SK-MEL-5 (cell line): ENCODE data around the gene COX18. TPM values are rescaled to one million over a fixed set of nuclear protein-coding genes. Genes with fewer than 3 reads are reported as not detected.

Experiments used
- DNase-seq: peaks from one replicate; pipeline ENCODE4 v3.0.0-alpha.2; 2016; ENCODE audit warnings: low read depth, low spot score
- in situ Hi-C: cut with HindIII; loops from 2 replicates; pipeline ENCODE4 v1.10.0; 2016; ENCODE audit warnings: low sequenced_read_pairs, high pct_unique_total_duplicates, low pct_unique_long_range_greater_than_20kb
- polyA plus RNA-seq, 2 experiments: library from polyadenylated mRNA; depleted of rRNA; stranded (reverse); fragments of >200 nt; gene quantifications; 2 replicates each; pipeline ENCODE4 v1.2.3, GENCODE V29; 2015
- total RNA-seq: library from RNA; depleted of rRNA; stranded (reverse); fragments of >200 nt; shearing (Covaris generic); gene quantifications from 2 replicates; pipeline ENCODE4 v1.2.3, GENCODE V29; 2014; rRNA removed

Gene COX18, protein sequence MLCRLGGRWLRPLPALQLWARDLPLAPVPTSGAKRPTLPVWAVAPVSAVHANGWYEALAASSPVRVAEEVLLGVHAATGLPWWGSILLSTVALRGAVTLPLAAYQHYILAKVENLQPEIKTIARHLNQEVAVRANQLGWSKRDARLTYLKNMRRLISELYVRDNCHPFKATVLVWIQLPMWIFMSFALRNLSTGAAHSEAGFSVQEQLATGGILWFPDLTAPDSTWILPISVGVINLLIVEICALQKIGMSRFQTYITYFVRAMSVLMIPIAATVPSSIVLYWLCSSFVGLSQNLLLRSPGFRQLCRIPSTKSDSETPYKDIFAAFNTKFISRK
- total RNA-seq: 25.3 and 25.4 TPM in 2 replicates
- polyA plus RNA-seq (2015; cell fraction: cytosol; rRNA removed): 19.4 and 19.6 TPM in 2 replicates
- 11.2 and 13.3 TPM in 2 replicates for polyA plus RNA-seq (2015; cell fraction: nucleus; rRNA removed)

GRCh38 chr4:73069338-73070073 is at the start of gene COX18:
COX18 (minus strand) TSS chr4:73069716; CDS start chr4:73069649, 67 bp downstream.
- in situ Hi-C loops: no loop called here
- peak; percentile 97 for DNase-seq

DNA sequence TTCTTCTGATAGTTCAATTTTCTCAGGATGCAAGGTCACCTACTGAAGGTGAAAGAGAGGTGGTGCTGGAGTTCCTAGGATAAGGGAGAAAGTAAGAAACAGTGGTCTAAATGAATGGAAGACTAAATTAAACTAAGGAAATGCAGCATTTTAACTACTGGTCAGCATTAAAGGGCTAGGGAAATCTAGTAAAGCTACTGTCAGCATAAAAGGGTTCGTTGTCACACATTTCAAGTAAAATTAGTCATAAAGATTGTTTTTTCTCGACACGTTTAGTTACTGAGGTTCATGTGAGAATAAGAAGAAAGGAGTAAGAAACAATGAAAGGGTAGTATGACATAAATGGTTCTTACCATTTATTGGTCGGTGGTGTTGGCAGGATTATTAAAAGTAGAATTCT is 40.0 kb upstream of the COX18 start:
- in situ Hi-C loops: no loop called here
- DNase-seq: no peak

GRCh38 chr4:73104695-73105094 is 35.2 kb upstream of the COX18 start:
- in situ Hi-C loops: no loop called here
- no peak for DNase-seq

DNA sequence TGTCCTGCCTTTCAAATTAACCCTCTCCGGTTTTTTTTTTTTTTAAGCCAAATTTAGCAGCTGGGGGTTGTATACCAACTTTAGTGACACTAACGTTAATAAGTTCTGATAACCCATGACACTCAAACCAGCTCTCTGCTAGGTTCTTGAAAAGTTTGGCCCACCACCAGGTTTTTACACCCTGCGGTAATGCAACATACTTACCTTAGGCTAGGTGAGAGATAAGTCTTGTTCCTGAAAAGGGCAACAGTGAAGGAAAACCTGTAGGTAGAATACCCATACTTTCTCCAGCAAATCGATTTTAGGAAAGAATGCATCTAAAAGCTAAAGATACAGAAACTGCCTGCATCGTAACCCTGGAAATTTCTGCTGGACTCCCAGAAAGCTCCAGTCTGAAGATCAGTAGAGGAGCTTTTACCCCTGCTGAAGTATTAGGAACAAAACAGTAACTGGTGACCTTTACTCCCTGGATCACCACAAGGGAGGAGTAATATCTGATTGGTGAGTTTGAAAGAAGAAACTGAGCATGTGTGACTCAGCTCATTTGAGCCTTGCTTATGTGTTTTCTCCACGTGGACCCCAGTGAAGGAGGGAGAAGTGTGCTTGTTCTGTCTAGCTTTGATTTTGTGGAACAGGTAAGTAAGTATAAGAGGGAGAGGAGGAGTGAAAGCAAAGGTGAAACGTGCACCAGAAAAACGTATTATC is 34.4 kb upstream of the COX18 start:
- in situ Hi-C loops: no loop called here
- DNase-seq: peak; percentile 19

- no peak for DNase-seq
- in situ Hi-C loops: no loop called here
Measured at GRCh38 chr4:73099143-73099542, 29.6 kb upstream of the COX18 start.

DNA sequence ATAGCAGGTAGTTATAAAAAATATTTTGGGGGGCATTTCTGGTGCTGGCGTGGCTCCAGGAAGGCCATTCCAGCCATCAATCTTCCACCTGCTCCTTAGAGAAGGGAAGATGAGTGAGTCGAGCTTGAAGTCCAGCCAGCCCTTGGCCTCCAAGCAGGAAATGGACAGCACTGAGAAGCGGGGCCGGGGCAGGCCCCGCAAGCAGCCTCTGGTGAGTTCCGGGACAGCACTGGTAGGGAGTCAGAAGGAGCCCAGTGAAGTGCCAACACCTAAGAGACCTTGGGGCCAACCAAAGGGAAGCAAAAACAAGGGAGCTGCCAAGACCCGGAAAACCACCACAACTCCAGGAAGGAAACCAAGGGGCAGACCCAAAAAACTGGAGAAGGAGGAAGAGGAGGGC is 29.2 kb upstream of the COX18 start:
- no peak for DNase-seq
- in situ Hi-C loops: no loop called here

- no peak for DNase-seq
- in situ Hi-C loops: no loop called here
Measured at GRCh38 chr4:73098016-73098415, 28.5 kb upstream of the COX18 start.

- in situ Hi-C loops: no loop called here
- no peak for DNase-seq
Measured at GRCh38 chr4:73092868-73093267, 23.4 kb upstream of the COX18 start.

DNA sequence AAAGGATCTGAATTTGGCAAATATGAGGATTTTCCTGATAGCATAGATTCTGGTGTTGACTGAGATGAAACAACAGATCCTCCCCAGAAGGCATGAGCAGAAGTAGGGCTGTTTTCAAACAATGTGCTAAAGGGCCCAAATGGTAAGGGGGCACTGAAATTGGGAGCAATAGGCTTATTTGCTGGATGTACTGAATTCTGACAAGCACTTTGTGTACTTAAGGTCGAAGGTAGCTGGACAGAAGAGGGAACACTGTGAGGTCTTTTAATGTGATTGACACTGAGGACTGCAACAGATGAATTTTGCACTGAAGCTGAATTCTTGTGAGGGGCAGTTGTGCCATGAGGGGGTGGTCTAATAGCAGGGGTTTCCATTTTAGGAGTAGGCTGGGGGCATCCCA is 21.2 kb upstream of the COX18 start:
- no peak for DNase-seq
- in situ Hi-C loops: no loop called here

DNA sequence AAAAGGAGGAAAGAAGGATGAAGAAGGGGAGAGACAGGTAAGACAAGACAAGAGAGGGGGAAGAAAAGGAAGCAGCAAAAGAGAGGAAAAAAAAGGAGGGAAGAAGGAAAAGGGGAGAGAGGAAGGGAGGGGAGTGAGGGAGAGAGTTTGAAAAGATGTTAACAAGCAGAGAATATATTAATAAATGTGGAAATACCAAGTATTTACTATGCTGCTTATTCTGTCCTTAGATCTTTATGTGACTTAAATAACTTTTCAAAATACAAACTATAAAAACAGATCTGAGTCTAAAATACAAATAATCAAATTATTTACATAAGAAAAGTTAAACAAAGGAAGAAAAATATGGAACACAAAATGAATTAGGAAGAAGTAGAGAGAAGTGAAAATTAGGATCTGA is 18.4 kb upstream of the COX18 start:
- in situ Hi-C loops: no loop called here
- DNase-seq: no peak

DNA sequence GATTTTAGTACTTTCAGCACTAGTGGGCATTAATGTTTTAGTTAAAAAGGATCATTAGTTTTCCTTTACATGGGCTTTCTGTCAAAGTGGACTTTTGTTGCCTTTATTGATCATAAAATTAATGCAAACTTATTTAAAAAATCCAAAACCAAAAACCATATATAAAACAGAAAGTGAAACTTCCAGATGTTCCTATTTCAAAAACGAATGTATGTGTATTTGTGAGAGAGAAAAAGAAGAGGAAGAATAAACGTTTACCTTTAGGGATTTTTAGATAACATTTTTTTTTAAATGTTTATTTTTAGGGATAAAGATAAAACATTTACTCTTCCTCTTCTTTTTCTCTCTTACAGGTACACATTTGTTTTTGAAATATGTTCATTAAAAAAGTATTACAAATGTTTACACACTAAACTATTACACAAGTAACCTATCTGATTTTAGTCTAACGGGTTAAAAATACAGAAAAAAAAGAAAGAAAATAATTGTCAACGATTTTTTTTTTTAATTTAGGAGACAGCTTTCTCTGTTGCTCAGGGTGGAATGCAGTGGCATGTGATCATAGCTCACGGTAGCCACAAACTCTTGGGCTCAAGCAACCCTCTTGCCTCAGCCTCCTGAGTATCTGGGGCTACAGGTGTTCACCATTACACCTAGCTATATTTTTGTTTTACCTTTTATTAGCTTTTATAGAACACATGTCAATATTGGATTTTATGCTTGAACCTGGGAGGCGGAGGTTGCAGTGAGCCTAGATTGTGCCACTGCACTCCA is 16.8 kb upstream of the COX18 start:
- DNase-seq: no peak
- in situ Hi-C loops: no loop called here

DNA sequence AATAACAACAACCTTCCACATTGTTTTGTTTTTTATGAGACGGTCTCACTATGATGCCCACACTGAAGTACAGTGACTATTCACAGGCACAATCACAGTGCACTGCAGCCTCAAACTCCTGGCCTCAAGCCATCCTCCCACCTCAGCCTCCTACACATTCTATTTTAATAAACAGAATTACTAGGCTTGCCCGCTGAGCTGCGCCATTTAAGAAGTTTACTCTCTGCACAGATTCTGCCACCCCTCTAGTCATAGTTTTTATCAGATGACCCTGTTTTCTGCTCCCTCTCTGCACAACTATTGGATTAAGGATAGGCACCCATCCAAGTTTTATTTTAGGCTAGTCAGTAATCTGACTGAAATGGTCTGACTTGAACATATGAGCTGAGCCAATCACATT is 11.3 kb upstream of the COX18 start:
- in situ Hi-C loops: no loop called here
- DNase-seq: no peak

- in situ Hi-C loops: no loop called here
- DNase-seq: no peak
Measured at GRCh38 chr4:73075832-73076231, 6.3 kb upstream of the COX18 start.

DNA sequence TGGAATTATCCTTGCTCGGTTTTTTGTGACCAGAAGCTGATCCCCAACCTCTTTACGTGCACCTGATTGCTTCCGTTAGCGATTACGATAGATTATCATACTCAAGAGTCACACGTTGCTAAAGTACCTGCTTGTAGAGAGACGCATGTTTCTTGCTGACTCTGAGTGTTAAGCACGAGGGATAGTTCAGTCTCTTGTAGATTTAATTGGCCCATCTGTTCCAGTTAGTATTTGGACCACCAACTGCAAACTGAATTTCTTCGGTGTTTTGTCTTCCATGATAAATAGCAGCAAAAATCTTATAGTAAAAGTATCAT is 516 bp upstream of the COX18 start:
- in situ Hi-C loops: no loop called here
- DNase-seq: no peak

GRCh38 chr4:73068491-73069337 is 802 bp downstream of the COX18 start:
- in situ Hi-C loops: no loop called here
- peak; percentile 44 for DNase-seq

GRCh38 chr4:73067971-73068394 is 1.5 kb downstream of the COX18 start:
- in situ Hi-C loops: no loop called here
- DNase-seq: no peak

GRCh38 chr4:73066928-73067327 is 2.6 kb downstream of the COX18 start:
- DNase-seq: no peak
- in situ Hi-C loops: no loop called here
